ENCODE measurements around the gene MAGEA9B.
"Not testable (repeated sequence)": the region's sequence is repeated elsewhere in the genome, so short reads cannot be mapped to it uniquely, and the experiment has no call there.

GRCh38 chrX:149537474-149537873 lies 49.8 kb downstream of the MAGEA9B start:
- TF ChIP-seq, protein P1, sequence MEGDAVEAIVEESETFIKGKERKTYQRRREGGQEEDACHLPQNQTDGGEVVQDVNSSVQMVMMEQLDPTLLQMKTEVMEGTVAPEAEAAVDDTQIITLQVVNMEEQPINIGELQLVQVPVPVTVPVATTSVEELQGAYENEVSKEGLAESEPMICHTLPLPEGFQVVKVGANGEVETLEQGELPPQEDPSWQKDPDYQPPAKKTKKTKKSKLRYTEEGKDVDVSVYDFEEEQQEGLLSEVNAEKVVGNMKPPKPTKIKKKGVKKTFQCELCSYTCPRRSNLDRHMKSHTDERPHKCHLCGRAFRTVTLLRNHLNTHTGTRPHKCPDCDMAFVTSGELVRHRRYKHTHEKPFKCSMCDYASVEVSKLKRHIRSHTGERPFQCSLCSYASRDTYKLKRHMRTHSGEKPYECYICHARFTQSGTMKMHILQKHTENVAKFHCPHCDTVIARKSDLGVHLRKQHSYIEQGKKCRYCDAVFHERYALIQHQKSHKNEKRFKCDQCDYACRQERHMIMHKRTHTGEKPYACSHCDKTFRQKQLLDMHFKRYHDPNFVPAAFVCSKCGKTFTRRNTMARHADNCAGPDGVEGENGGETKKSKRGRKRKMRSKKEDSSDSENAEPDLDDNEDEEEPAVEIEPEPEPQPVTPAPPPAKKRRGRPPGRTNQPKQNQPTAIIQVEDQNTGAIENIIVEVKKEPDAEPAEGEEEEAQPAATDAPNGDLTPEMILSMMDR (IDR thresholded peaks at IDR 0.05; ENCODE audit: poor library complexity, severe bottlenecking), result not testable (repeated sequence)
- TF ChIP-seq POLR2AphosphoS5 (IDR thresholded peaks at IDR 0.05); EZH2 (IDR thresholded peaks at IDR 0.05; ENCODE audit: borderline replicate concordance, insufficient read depth, low read length, poor library complexity, severe bottlenecking); TAF1 (IDR thresholded peaks at IDR 0.05; ENCODE audit: low read depth); REST (IDR thresholded peaks at IDR 0.05; ENCODE audit: borderline replicate concordance); SMC3 (conservative IDR thresholded peaks at IDR 0.05; ENCODE audit: poor library complexity); EP300 (conservative IDR thresholded peaks at IDR 0.05; ENCODE audit: poor library complexity, severe bottlenecking); RAD21 (conservative IDR thresholded peaks at IDR 0.05); MXI1 (conservative IDR thresholded peaks at IDR 0.05; ENCODE audit: poor library complexity, severe bottlenecking): not testable (repeated sequence)
